HepG2 (cell line): Measurements from ENCODE around the gene PAK1IP1. TPM values are rescaled to one million over a fixed set of nuclear protein-coding genes. Genes with fewer than 3 reads are reported as not detected.
A peak's percentile ranks its signal among the peaks of the same experiment; 100 is the strongest.

Source experiments
- ARNT2 ChIP-seq: sonication (generic); formaldehyde crosslinking; IDR thresholded peaks from 2 replicates; pipeline ENCODE4 v1.8.0; 2022; ENCODE audit warnings: mild to moderate bottlenecking, low read depth, missing genetic modification reagents, moderate library complexity
- HNRNPUL1 ChIP-seq: fragments of 200-400 bp; formaldehyde crosslinking; IDR thresholded peaks from 2 replicates; pipeline ENCODE4 v1.6.1; 2017; ENCODE audit warnings: low read depth, mild to moderate bottlenecking, low read length, moderate library complexity
- KLF6 ChIP-seq: IDR thresholded peaks from 2 replicates; pipeline ENCODE4 v1.8.0; 2016; ENCODE audit warnings: missing biosample characterization, missing genetic modification reagents
- PAWR ChIP-seq: sonication (generic); formaldehyde crosslinking; IDR thresholded peaks from 2 replicates; pipeline ENCODE4 v1.4.0; 2020; ENCODE audit warnings: missing genetic modification reagents, mild to moderate bottlenecking, borderline replicate concordance
- RAD51 ChIP-seq: fragments of 450-650 bp; IDR thresholded peaks from 2 replicates; pipeline ENCODE4 v1.6.1; 2016; ENCODE audit warnings: borderline replicate concordance
- RBM22 ChIP-seq: fragments of 200-400 bp; formaldehyde crosslinking; optimal IDR thresholded peaks from 2 replicates; pipeline ENCODE3; 2017; ENCODE audit warnings: mild to moderate bottlenecking, low read length, moderate library complexity
- SMAD1 ChIP-seq: sonication (generic); formaldehyde crosslinking; IDR thresholded peaks from 2 replicates; pipeline ENCODE4 v1.4.0; 2020; ENCODE audit warnings: missing genetic modification reagents, low read depth, mild to moderate bottlenecking, borderline replicate concordance
- SMC3 ChIP-seq: IDR thresholded peaks from 2 replicates; pipeline ENCODE4 v1.6.1; 2011; ENCODE audit warnings: low read length, improper control_type of control experiment
- SP2 ChIP-seq: sonication (generic); formaldehyde crosslinking; IDR thresholded peaks from 2 replicates; pipeline ENCODE4 v1.5.1; 2020; ENCODE audit warnings: mild to moderate bottlenecking, missing genetic modification reagents
- SPEN ChIP-seq: sonication (generic); formaldehyde crosslinking; IDR thresholded peaks from 2 replicates; pipeline ENCODE4 v1.5.1; 2020; ENCODE audit warnings: low read depth, mild to moderate bottlenecking, missing genetic modification reagents
- SRY ChIP-seq: sonication (generic); formaldehyde crosslinking; IDR thresholded peaks from 2 replicates; pipeline ENCODE4 v1.8.0; 2022; ENCODE audit warnings: mild to moderate bottlenecking, missing genetic modification reagents
- SYNCRIP ChIP-seq: fragments of 200-400 bp; formaldehyde crosslinking; IDR thresholded peaks from 2 replicates; pipeline ENCODE4 v1.6.1; 2018; ENCODE audit warnings: mild to moderate bottlenecking, low read depth, low read length; ENCODE audit not compliant: insufficient read depth
- TMF1 ChIP-seq: sonication (generic); formaldehyde crosslinking; IDR thresholded peaks from 2 replicates; pipeline ENCODE4 v1.8.1; 2022; ENCODE audit warnings: low read depth, missing genetic modification reagents
- YEATS2 ChIP-seq: sonication (generic); formaldehyde crosslinking; IDR thresholded peaks from 2 replicates; pipeline ENCODE4 v1.4.0; 2020; ENCODE audit warnings: missing genetic modification reagents, borderline replicate concordance
- ZFP1 ChIP-seq: IDR thresholded peaks from 2 replicates; pipeline ENCODE4 v1.6.1; 2016
- ZNF205 ChIP-seq: IDR thresholded peaks from 2 replicates; pipeline ENCODE4 v1.6.1; 2018; ENCODE audit warnings: missing biosample characterization, missing genetic modification reagents
- ZNF772 ChIP-seq: sonication (generic); formaldehyde crosslinking; IDR thresholded peaks from 2 replicates; pipeline ENCODE4 v1.5.0; 2020; ENCODE audit warnings: mild to moderate bottlenecking, missing genetic modification reagents
- ZNF839 ChIP-seq: sonication (generic); formaldehyde crosslinking; IDR thresholded peaks from 2 replicates; pipeline ENCODE4 v1.4.0; 2020; ENCODE audit warnings: missing genetic modification reagents, mild to moderate bottlenecking, borderline replicate concordance
- polyA plus RNA-seq, 8 experiments: library from polyadenylated mRNA; depleted of rRNA in 3 of 8; stranded (reverse) in 7 of 8; unstranded in 1 of 8; fragments of >200 nt; fragmentation: Illumina TruSeq in 4 of 8; extraction: Trizol in 4 of 8; gene quantifications; 2 replicates each; pipeline versions ENCODE4 v1.2.1 to v1.2.3, GENCODE V29; 2011 to 2016; ENCODE audit warnings: low read depth in 4 of 8, missing spikeins in 1 of 8, mixed read lengths in 1 of 8; ENCODE audit not compliant: insufficient read depth in 1 of 8
- total RNA-seq, 5 experiments: library from RNA; depleted of rRNA; stranded (reverse); fragments of >200 nt; fragmentation: Illumina TruSeq; extraction: Trizol; gene quantifications; 2 replicates each; pipeline ENCODE4 v1.2.3, GENCODE V29; 2016; ENCODE audit warnings: low read depth in 1 of 5
- TF ChIP-seq, protein P1 (sequence below), 2 experiments: sonication (generic) in 1 of 2; formaldehyde crosslinking in 1 of 2; IDR thresholded peaks; 2 replicates each; pipeline versions ENCODE4 v1.5.1 to v1.6.1; 2011 to 2020; ENCODE audit warnings: borderline replicate concordance in 1 of 2, low read depth in 1 of 2, low read length in 1 of 2, mild to moderate bottlenecking in 1 of 2, missing genetic modification reagents in 1 of 2, moderate library complexity in 1 of 2
- TF ChIP-seq, protein P2 (sequence below): sonication (generic); formaldehyde crosslinking; IDR thresholded peaks from 2 replicates; pipeline ENCODE4 v1.4.0; 2020; ENCODE audit warnings: missing genetic modification reagents, mild to moderate bottlenecking, borderline replicate concordance
- TF ChIP-seq, protein P3 (sequence below): sonication (generic); formaldehyde crosslinking; IDR thresholded peaks from 2 replicates; pipeline ENCODE4 v1.8.1; 2023; ENCODE audit warnings: mild to moderate bottlenecking, missing genetic modification reagents, borderline replicate concordance
- TF ChIP-seq, protein P4 (sequence below): sonication (generic); formaldehyde crosslinking; IDR thresholded peaks from 2 replicates; pipeline ENCODE4 v1.8.0; 2022; ENCODE audit warnings: mild to moderate bottlenecking, missing genetic modification reagents, moderate library complexity
- TF ChIP-seq, protein P5 (sequence below): sonication (generic); formaldehyde crosslinking; conservative IDR thresholded peaks from 2 replicates; pipeline ENCODE4 v1.5.0; 2020; ENCODE audit warnings: missing genetic modification reagents

Gene PAK1IP1
- total and polyA plus RNA-seq, 2 of the 13 experiments (the other 11 are each of a cell fraction or from before 2014, with no cell fraction given): 23.4 to 66.2 TPM

DNA sequence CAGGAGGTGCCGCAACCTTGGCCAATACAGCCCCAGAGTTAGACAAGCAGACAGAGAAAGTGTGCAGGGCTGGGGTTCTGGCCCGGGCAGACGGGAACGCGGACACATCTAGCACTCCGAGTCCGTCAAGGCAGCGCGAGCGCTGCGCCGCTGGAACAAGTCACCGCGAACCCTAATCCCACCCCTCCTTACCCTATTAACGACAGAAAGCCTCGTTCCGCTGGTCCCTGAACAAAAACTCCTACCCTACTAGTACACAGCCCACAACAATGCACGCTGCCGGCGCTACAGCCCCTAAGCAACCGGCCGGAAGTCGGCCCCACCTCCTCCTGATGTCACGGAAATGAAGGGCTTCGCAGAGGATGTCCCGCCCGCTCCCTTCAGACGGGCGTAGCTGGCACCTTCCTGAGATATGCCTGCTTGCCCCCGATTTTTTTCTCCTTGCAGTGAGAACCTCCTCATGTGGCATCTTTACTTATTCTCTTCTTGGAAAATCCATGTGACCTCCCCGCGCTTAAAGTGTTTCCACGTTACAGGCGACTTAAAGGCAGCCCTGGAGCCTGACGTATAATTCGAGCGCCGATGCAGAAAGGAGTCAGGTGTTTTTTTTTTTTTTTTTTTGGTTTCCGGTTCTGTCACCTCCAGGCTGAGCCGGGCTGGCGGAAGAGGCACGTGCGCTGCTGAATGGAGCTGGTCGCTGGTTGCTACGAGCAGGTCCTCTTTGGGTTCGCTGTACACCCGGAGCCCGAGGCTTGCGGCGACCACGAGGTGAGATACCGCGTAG, at the start of gene PAK1IP1, which contains the start of gene C6orf52 (continued):
- TF ChIP-seq, protein P1, sequence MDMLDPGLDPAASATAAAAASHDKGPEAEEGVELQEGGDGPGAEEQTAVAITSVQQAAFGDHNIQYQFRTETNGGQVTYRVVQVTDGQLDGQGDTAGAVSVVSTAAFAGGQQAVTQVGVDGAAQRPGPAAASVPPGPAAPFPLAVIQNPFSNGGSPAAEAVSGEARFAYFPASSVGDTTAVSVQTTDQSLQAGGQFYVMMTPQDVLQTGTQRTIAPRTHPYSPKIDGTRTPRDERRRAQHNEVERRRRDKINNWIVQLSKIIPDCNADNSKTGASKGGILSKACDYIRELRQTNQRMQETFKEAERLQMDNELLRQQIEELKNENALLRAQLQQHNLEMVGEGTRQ (IDR thresholded peaks at IDR 0.05; ENCODE audit: low read depth, low read length): peak; percentile 60
- TF ChIP-seq, protein P1 (CRISPR knock-in tag; IDR thresholded peaks at IDR 0.05; ENCODE audit: borderline replicate concordance): peak; percentile 91
- TF ChIP-seq SMC3 (no peak; the same call in 1 of the 2 replicates), SP2 (peak; percentile 90), RBM22 (no peak), ZNF205 (CRISPR knock-in tag) (no peak; the same call in 1 of the 2 replicates), YEATS2 (peak; percentile 99), ZFP1 (no peak), TMF1 (CRISPR knock-in tag) (no peak), ARNT2 (0 out of 2 replicates have a peak, but pooled peaks have one; percentile 23), PAWR (CRISPR knock-in tag) (no peak), KLF6 (CRISPR knock-in tag) (no peak; the same call in 1 of the 2 replicates), HNRNPUL1 (no peak), SPEN (peak; percentile 79), ZNF839 (CRISPR knock-in tag) (no peak), ZNF772 (CRISPR knock-in tag) (0 out of 2 replicates have a peak, but pooled peaks have one; percentile 27), RAD51 (no peak; the same call in 1 of the 2 replicates), SYNCRIP (no peak), SRY (CRISPR knock-in tag) (no peak), SMAD1 (CRISPR knock-in tag) (peak; percentile 97)
- TF ChIP-seq, protein P2, sequence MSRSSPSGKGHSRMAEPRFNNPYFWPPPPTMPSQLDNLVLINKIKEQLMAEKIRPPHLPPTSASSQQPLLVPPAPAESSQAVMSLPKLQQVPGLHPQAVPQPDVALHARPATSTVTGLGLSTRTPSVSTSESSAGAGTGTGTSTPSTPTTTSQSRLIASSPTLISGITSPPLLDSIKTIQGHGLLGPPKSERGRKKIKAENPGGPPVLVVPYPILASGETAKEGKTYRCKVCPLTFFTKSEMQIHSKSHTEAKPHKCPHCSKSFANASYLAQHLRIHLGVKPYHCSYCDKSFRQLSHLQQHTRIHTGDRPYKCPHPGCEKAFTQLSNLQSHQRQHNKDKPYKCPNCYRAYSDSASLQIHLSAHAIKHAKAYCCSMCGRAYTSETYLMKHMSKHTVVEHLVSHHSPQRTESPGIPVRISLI: peak; percentile 100
- TF ChIP-seq, protein P3, sequence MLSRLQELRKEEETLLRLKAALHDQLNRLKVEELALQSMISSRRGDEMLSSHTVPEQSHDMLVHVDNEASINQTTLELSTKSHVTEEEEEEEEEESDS (CRISPR knock-in tag): 0 out of 2 replicates have a peak, but pooled peaks have one; percentile 45
- TF ChIP-seq, protein P4, sequence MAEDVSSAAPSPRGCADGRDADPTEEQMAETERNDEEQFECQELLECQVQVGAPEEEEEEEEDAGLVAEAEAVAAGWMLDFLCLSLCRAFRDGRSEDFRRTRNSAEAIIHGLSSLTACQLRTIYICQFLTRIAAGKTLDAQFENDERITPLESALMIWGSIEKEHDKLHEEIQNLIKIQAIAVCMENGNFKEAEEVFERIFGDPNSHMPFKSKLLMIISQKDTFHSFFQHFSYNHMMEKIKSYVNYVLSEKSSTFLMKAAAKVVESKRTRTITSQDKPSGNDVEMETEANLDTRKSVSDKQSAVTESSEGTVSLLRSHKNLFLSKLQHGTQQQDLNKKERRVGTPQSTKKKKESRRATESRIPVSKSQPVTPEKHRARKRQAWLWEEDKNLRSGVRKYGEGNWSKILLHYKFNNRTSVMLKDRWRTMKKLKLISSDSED (CRISPR knock-in tag): no peak
- TF ChIP-seq, protein P5, sequence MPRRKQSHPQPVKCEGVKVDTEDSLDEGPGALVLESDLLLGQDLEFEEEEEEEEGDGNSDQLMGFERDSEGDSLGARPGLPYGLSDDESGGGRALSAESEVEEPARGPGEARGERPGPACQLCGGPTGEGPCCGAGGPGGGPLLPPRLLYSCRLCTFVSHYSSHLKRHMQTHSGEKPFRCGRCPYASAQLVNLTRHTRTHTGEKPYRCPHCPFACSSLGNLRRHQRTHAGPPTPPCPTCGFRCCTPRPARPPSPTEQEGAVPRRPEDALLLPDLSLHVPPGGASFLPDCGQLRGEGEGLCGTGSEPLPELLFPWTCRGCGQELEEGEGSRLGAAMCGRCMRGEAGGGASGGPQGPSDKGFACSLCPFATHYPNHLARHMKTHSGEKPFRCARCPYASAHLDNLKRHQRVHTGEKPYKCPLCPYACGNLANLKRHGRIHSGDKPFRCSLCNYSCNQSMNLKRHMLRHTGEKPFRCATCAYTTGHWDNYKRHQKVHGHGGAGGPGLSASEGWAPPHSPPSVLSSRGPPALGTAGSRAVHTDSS (CRISPR knock-in tag): no peak; the same call in 1 of the 2 replicates
